ENCODE measurements around the gene C11orf21.
A peak's percentile ranks its signal among the peaks of the same experiment; 100 is the strongest.

C11orf21 gene

DNA sequence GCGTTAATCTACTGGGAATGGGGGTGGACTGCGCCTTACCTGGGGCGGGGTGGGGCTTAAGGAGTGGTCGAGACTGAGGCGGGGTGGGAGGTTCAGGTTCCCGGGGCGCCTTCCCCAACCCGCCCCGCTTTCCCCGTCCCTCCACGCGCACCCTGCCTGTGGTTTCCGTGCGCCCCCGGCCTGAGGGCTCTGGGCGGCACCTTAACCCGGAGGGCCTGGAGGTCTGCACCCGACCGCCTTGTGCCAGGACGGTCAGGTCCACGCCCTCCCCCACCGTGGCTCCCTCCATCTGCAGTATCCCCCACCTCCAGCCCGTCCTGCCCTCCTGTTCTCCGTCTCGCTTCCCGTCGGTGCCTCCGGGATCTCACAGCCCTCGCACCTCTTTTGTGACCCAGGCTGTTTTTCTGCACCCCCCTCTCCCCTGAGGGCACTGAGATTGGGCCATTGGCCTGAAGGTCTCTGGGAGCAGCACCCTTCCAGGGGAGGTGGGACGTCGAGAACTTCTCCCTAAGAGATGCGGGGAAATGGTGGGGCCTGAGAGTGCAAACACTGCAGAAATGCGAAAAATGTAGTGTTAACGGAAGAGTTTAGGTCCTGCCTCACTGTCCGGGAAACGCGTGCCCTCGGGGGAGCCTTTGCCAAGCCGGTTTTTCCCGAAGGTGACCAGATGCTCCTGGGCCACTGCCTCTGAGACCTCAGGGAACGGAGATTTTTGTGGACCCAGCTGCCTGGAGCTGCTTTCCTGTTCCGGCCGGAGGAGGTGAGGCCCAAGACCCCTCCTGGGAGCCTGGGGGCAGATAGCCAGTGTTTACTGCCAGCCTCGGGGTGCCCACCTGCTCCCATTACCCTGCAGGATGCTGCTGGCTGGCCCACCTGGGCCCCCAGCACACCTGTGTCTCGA is 30.1 kb downstream of the C11orf21 start:
- DNase-seq (ENCODE audit: low spot score) = no peak

DNA sequence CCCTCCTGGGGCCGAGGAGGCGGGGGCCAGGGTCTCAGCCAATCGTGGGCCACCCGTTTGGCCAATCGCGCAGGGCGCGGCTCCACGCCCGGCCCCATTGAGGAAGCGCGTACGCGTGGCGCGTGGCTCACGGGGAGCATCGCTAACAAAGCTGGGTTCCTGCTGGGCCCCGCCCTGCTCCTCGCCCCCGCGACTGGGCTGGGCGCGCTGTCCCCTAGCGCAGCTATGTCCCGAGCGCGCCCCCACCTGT is 30.7 kb downstream of the C11orf21 start:
- DNase-seq (ENCODE audit: low spot score) = peak; percentile 68

DNA sequence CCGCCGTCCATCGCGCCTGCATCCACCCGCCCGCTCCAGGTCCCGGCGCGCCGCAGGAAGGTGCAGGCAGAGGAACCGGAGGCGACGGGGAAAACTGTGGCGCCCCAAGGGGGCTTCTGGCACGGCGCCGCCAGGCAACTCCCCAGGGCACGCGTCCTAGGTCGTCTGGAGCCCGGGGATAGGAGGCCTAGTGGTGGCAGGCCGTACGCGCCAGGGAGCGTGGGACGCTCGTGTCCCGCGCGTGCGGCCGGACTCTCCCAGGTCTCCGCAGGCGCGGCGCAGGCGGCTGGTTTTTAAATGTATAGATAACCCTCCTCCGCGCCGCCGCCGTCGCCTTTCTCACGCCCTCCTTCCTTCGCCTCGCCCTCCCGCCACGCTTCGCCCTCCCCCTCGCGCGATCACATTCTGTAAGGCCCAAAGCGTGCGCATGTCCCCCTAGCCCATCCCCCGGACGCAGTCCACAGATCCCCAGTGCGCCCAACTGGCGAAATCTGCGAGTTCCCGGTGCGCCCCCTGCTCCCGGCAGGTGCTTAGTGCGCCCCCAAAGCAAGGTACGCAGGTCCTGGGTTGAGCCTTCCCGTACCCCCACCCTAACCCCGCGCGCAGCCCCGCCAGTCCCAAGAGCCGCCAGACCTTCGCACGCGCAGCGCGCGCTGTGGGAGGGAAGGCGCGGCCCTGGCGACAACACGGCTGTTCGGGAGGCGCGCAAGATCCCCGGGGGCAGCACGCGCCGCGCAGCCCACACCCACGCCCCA is 31.2 kb downstream of the C11orf21 start, which contains the start of gene ASCL2:
Gene ASCL2, minus strand, starts transcription at position 267 of the 755 bp plus-strand sequence. Its CDS starts 256 bp downstream, at position 11.
- DNase-seq (ENCODE audit: low spot score) = peak; percentile 62

DNA sequence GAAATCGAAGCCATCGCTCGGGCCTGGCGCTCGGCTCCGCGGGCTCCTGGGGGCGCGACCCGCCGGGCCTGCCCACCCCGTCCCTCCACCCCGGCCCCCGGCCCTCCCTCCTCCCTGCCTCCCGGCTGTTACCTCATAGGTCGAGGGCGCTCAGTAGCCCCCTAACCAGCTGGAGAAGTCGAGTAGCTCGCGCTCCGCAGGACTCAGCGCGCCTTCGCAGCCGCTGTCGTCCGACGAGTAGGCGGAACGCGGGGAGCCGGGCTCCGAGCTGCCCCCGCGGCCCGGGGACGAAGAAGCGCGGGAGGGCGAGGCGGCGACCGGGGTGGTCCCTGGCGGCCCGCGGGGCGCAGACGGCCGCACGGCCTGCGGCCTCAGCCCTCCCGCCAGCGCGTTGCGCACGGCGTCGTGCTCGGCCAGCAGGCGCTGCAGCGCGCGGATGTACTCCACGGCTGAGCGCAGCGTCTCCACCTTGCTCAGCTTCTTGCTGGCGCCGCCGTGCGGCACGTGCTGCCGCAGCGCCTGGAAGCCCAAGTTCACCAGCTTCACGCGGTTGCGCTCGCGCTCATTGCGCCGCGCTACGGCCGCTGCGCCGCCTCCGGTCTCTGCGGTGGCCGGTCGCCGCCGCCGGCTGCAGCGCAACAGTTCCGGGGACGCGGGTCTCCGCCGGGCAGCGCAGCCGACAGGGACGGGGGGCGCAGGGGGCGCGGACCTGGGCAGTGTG is 32.0 kb downstream of the C11orf21 start:
- DNase-seq (ENCODE audit: low spot score) = peak; percentile 83

DNA sequence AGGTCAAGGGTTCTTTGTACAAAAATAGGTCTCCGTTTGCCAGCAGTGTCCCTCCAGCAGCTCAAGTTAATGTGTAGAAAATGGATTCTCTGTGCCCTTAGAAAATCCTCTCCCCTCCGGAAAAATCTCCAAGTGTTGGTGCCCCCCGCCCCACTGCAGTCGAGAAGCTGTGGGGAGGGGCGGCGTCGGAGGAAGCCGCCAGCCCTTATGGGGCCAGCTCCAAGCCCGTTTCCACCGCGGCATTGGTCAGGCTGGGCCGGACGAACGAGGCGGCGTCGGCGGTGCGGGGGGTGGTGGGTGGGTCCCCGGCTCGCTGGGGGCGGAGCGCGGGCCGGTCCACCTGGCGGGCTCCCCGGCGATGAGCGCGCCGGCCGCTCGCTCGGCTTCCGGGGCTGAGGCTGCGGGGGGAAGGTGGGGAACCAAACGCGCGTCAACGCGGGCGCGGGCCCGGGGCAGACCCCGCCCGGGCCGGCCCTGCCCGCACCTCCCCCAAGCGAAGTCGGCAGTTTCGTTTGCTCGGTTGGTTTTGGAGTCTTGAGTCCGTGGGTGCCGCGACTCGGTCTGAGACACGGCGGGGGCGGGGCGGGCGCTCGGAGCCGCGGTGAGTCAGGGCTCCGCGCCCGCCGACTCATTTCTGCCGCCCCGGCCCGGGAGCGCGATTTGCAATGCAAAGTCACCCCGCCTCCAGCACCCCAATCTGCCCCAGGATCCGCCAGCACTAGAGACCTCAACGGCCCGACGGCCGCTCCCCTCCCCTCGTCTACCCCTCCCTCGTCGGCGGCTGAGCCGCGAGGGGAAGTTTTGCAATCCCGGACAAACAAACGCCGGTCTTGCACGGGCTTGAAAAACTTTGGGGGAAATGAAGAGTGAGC is 32.8 kb downstream of the C11orf21 start:
- peak; percentile 59 for DNase-seq (ENCODE audit: low spot score)

DNA sequence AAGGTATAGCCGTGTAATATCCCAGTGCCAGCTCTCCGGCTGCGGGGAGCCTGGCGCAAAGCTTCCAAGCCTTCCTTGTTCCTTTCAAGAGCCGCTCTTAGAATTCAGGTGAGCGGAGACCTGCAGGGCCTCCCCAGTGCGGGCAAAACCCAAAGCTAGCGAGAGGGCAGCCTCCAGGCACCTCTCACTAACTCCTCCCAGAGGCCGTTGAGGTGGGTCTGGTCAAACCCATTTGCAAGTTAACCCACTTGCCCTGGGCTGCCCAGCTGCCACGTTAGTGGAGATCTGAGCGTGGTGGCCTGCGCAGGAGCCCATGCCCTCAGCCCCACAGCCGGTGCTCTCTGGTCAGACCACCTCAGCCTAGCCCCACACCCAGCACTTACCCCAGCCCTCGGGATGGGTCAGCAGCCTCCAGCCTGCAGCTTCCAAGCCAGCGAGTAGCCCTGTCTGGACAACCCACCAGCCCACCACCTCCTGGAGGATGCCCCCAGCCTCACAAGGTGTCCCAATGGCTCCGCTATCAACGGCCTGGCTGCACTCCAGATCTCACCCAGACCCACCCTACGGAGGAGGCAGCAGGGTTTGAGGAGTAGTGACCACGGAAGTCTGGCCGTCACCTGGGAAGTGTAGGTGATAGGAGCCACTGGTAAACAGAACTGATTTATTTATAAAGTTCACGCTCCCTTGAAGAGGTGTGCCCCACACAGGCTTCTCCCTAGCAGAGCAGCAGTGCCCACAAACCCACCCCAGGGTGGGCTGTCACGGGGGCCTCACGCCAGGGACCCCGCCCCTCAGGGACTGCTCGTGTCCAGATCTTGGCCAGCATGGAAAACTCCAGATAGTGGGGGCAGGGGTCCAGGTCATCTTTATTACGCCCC is 33.6 kb downstream of the C11orf21 start:
- peak; percentile 70 for DNase-seq (ENCODE audit: low spot score)

DNA sequence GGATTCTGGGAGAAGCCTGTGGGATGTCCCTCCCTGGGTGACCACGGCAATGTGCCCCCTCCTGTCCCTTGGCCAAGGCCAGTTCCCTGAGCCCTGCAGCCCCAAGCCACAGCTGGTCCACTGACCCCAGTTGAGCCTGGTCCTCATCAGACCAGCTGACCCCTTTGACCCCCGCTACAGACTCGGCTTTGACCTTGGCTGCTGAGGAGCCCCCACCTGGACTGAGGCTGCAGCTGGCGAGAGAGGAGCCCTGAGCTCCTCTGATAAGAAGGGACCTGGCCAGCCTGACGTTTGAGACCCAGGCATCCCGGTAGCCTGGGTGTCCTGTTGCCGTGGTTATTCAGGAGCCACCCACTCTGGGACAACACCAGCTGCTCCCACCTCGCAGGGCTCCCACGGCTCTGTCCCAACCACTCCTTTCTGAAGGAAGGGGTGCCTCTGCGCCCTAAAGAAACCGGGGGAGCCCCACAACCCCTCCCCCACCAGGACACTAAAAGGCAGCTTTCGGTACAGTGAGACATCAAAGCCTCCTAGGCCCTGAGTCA is 34.3 kb downstream of the C11orf21 start:
- DNase-seq (ENCODE audit: low spot score) = no peak

DNA sequence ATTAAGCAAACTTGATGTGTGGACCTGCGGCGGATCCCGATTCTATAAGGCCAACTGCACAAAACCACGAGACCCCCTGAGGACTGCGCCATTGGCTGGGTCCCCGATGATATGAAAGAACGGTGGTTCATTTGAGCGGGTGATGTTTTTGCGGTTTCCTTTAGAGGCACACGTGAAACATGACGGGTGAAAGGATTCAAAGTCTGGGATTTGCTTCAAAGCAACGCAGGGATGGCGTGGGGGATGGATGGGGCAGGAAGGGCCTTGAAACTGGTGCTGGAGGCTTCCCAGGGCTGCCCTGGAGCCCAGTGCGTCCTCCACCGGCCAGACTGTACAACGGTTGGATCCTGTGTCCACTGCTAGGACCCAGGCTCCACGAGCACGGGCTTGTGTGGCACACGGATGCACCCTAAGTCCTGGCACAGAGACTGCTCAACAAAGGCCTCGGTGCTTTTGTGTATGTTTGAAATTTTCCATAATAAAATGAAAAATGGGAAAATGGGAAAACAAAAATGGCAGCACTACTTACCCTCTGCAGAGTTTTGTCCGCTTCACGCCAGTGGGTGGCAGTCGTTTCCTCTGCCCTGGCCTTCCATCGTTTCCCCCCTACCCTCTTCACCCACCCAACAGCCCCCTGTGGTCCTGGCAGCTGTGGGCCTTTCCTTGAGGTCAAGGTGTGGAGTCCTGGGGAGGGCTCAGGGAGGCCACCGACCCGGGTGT is 35.0 kb downstream of the C11orf21 start:
- DNase-seq (ENCODE audit: low spot score) = peak; percentile 20

DNA sequence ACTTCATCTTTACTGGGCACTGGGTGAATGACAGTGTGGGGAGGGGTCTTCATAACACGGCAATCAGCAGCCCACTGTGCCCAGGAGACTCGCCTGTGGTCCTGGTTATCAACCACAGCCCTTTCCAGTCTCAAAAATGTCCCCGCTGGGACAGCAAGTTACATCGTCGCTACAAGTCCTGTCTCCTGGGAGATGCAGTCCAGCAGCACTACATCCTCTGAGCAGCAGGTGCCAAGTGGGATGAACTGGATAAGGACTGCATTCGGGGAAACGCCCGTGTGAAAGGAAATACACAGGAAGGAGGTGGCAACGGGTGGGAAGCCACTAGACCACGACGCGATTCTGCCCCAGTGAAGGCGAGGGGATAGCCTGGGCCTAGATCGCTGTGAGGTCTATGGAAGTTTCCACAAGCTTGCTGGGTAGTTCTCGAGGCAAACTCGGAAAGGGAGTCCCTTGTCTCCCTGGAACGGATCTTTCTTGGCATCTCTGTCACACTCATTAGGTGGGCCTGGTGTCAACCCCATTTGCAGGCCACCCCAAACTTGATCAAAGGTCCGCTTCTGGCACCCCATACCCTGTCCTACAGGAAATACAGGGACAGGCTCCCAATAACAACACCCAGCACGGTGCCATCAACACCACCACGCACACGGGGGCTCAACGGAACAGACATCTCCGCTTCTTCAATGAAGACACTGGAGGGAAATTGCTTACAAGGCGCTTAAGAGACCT is 35.7 kb downstream of the C11orf21 start:
- DNase-seq (ENCODE audit: low spot score) = peak; percentile 34

DNA sequence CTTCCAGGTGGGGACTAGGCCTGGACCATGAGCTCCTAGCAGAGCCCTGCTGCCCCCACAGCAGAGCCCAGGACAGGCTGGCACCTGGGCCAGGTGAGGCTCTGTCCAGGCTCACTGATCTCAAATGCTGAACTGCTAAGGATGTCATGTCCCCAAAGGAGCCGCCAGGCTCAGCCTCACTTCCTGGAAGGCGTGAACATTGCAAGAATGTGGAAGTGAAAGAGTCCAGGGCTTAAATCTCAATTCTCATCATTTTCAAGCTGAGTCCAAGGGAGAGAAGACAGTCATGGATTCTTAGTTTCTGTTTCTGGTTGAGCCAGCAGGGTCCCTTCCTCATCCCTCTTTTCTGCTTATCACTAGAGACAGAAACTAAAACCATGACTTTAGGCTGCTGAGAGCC is 36.3 kb downstream of the C11orf21 start:
- DNase-seq (ENCODE audit: low spot score) = no peak

DNA sequence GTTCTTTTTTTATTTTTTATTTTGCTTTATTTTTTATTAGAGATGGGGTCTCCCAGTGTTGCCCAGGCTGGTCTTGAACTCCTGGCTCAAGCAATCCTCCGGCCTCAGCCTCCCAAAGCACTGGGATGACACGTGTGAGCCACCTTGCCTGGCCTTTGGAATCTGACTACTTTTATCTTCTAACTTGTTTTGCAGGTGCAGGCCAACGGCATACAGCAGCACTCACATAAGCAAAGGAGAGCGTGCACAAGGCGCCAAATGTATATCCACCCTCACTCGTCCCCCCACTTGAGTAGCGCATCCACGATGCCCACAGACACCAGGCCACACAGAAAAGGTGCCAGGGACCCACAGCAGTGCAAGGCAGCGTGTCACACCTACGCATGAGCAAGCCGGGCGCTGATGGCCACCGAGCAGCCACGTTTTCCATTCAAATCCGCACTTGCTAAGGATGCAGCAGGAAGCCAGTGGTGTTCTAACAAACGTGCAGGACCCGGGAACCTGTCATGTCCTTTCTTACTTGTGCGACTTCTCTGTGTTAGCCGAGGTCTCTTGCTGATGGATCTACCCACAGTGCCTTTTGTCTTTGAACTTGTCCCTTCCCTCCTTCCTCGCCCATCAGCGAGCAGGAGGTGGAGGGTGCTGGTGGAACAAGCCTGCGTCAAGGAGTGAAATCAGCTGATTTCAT is 37.2 kb downstream of the C11orf21 start:
- DNase-seq (ENCODE audit: low spot score) = no peak

DNA sequence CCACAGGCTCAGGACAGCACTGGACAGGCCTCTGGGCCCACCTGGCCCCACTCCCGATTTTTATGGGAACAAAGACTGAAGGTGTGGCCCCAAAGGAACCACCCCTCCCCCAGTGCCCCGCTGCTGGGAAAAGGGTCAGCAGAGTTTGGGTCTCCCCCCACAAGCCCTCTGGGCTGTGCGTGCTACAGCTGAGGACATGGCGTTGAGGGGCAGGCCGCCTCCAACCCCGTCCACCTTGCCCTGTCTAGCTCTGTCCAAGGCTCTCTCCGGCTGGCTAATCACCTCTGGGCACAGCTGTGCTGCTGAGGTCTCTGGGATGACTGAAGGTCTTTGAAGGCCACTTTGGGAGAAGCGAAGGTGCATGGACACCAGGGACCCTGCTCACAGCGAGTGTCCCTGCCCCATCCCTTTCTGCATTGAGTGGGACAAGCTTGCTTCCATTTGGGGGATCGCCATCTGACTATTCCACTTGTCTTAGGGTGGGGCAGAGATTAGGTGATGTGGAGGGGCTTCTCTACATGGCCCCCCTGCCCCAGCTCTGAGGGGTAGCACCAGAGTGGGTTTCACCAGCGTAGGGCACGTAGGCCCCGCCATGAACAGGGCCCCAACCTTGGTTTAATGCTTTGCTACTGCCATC is 37.9 kb downstream of the C11orf21 start:
- DNase-seq (ENCODE audit: low spot score) = no peak

DNA sequence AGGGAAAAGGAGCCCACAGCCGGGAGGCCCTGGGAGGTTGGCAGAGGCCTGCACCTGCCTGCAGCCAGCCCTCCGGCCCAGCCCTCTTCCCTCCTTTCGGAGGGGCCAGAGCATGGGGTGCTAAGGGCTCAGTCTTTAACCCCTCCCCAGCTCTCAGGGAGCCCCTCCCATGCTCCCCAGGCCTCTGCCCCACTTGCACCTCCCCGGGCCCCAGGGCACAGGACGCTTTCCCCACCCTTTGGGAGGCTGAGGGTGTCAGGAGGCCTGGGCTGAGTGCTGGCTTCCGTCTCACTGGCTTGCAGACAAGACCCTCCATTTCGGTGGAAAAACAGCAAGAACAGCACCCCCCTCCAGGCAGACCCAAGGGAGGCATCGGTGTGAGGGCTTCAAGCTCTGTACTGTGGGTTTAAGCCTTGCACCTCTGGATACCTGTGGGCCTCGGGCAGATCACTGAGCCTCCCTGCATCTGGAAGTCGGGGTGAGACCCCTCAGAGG is 38.6 kb downstream of the C11orf21 start:
- DNase-seq (ENCODE audit: low spot score) = no peak

DNA sequence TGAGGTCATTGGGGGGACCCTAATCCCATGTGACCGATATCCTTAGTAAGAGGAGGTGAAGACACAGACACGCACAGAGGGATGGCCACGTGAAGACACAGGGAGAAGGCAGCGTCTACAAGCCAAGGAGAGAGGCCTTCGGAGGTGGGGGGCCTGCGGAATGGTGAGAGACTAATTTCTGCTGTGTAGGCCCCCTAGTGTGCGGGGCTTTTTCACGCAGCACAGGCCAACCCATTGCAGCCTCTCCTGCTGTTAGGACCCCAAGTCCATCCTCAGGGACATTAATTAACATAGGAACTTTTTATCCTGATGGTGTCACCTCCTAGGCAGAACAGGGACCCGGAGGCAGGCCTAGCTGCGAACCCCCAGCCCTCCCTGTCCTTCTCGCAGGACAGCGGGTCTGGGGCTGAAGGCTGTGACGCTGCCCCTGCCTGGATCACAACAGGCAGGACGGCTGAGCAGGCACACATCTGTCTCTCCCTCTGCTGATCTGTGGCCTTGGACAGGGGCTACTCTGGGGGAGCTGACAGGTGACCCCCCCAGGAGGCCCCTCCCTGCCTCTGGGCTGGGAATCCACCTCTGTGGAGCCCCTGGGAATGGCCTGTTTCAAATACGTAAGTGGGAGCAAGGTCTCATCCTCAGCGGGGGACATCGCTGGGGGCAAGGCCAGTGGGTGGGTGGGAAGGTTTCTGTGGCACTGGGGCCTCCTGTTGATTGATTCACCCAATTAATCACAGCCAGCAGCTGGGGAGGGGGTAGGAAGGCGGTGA is 39.2 kb downstream of the C11orf21 start:
- no peak for DNase-seq (ENCODE audit: low spot score)

DNA sequence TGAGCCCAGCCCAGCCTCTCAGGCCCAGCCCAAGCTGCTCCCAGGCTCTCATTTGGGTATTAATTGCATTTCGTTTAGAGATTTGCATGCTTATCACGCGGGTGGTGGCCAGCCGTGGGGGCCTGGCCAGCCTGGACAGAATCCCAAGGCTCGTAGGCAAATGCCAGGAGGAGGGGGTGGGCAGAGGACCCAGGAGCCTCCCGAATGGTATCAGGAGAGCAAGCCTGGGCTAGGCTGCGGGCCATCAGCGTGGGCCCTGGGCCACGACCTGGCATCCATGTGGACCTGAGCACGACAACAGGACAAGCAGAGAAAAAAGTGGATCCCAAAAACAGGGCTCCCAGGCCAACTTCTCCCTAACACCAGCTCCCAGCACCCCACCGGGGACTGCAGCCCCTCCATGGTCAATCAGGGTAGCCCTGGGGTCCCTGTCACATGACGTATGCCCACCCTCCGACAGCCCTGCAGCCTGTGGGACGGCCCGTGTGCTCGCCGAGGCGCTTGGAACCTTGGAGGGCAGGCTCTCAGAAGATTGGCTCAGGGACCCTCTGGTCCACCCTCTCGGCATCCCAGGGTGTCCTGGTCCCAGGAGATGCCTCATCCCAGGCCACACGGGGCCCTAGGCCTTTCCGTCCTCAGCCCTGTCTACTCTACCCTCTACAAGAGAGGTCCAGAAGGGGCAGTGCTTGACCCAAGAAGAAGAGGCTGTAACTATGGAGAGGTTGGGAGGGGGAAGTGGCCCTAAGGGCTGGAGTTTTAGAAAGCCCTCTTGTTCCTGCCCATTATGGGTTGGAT is 40.1 kb downstream of the C11orf21 start:
- DNase-seq (ENCODE audit: low spot score) = no peak
